ENCODE measurements around the gene PSMA2. TPM values are rescaled to one million over a fixed set of nuclear protein-coding genes. Genes with fewer than 3 reads are reported as not detected.
A peak's percentile ranks its signal among the peaks of the same experiment; 100 is the strongest.

Gene PSMA2
- total RNA-seq, 2 donors from 2014 or later, result 42.1 to 49.8 TPM

- Mint-ChIP-seq H3K27me3 (peaks cover 9% of the 10 kb centered on the region), H3K36me3 (ENCODE audit: low read depth) (peaks cover 2% of the 10 kb centered on the region), H3K27ac (no peak overlapping the region)
Measured at GRCh38 chr7:42959549-42959948, 27.6 kb upstream of the PSMA2 start.

DNA sequence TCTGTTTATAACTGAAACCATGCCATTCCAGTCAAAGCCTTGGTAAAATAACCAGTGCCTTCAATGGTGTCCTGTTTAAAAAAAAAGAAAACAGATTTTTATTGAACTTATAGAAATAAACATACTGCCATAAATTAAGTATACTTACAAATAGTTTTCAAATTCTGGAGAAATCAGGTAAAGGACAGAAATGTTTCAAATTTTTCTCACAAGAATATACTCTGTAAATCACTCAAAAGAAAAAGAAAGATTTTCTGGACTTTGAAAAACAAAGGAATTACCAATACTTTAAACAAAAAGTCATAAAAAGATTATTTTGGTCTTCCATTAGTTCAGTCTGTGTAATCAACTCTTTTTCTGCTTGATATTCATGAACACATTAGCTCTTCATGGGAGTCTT lies 24.1 kb upstream of the PSMA2 start:
- ATAC-seq, result no peak
- H3K9me3 ChIP-seq (ENCODE audit: control insufficient read depth, low read length, poor library complexity, severe bottlenecking), result no peaks in the 10 kb centered on the region
- Mint-ChIP-seq H3K4me3 (no peak overlapping the region), H3K36me3 (ENCODE audit: low read depth) (peaks cover 2% of the 10 kb centered on the region), H3K27ac (no peak overlapping the region), H3K4me1 (no peaks in the 10 kb centered on the region), H3K27me3 (peaks cover 9% of the 10 kb centered on the region)
- DNase-seq, result no peak

More at GRCh38 chr7:42959549-42959948, 27.6 kb upstream of the PSMA2 start:
- no peak for DNase-seq
- H3K4me1 Mint-ChIP-seq, result no peaks in the 10 kb centered on the region
- no peak overlapping the region for H3K4me3 Mint-ChIP-seq
- H3K9me3 ChIP-seq (ENCODE audit: control insufficient read depth, low read length, poor library complexity, severe bottlenecking), result no peaks in the 10 kb centered on the region
- no peak for ATAC-seq

DNA sequence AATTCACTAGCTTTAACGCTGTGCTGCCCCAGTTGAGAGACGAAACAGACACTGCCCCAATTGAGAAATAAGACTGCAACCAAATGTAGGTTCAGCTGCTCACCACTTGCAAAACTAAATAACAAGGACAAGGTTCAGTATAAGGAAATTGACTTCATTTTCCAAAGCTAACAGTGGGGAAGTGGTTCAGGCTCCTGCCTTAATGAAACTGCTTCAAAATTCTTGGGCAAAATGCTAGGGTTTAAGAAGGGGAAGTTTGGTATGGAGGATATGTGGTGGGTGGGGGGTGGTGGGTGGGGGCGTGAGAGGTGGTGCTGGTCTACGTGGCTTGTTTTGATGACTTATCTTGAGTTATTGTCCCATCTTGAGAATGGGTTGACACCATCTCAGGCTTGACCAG lies 22.0 kb upstream of the PSMA2 start:
- no peaks in the 10 kb centered on the region for H3K9me3 ChIP-seq (ENCODE audit: control insufficient read depth, low read length, poor library complexity, severe bottlenecking)
- H3K36me3 Mint-ChIP-seq (ENCODE audit: low read depth), result no peaks in the 10 kb centered on the region
- ATAC-seq (no peak), DNase-seq (no peak)
- no peaks in the 10 kb centered on the region for H3K27me3 Mint-ChIP-seq
- H3K27ac Mint-ChIP-seq, result no peak overlapping the region
- no peak overlapping the region for H3K4me3 Mint-ChIP-seq
- no peaks in the 10 kb centered on the region for H3K4me1 Mint-ChIP-seq

DNA sequence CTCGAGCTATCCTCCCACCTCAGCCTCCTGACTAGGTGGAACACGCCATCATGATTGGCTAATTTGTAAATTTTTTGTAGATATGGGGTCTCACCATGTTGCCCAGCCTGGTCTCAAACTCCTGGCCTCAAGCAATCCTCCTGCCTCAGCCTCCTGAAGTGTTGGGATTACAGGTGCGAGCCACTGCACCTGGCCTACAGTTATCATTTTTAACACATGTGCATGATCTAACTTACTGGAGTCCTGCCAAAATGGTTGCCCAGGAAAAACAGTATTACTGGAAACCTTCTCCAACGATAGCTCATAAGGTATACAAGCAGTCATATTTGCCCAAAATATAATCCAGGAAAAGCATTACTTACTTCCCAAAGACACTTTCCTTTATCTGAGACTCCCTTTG lies 20.4 kb upstream of the PSMA2 start:
- Mint-ChIP-seq H3K4me3 (no peak overlapping the region), H3K4me1 (no peaks in the 10 kb centered on the region), H3K27me3 (no peaks in the 10 kb centered on the region), H3K36me3 (ENCODE audit: low read depth) (no peaks in the 10 kb centered on the region), H3K27ac (no peak overlapping the region)
- ATAC-seq (no peak), DNase-seq (no peak)
- no peaks in the 10 kb centered on the region for H3K9me3 ChIP-seq (ENCODE audit: control insufficient read depth, low read length, poor library complexity, severe bottlenecking)

GRCh38 chr7:42950417-42950816 lies 18.4 kb upstream of the PSMA2 start:
- Mint-ChIP-seq H3K27ac (no peak overlapping the region), H3K36me3 (ENCODE audit: low read depth) (no peaks in the 10 kb centered on the region), H3K27me3 (no peaks in the 10 kb centered on the region), H3K4me1 (peaks cover 4% of the 10 kb centered on the region), H3K4me3 (no peak overlapping the region)
- no peaks in the 10 kb centered on the region for H3K9me3 ChIP-seq (ENCODE audit: control insufficient read depth, low read length, poor library complexity, severe bottlenecking)
- DNase-seq (no peak), ATAC-seq (no peak)

GRCh38 chr7:42947521-42947920 lies 15.5 kb upstream of the PSMA2 start:
- ATAC-seq, result no peak

DNA sequence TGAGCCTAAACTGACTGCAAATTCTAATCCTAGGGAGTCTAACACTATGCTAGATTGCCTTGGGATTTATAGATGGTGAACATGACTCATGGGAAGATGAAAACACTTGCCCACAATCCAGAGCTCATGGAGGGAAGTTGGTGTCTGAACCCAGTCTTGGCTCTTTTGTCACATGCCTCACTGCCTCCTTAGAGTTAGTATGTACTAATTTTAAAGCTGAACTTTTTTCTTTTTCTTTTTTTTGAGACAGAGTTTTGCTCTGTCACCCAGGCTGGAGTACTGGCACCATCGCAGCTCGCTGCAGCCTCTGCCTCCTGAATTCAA lies 14.6 kb upstream of the PSMA2 start:
- no peaks in the 10 kb centered on the region for H3K9me3 ChIP-seq (ENCODE audit: control insufficient read depth, low read length, poor library complexity, severe bottlenecking)
- ATAC-seq (no peak), DNase-seq (no peak)
- no peak overlapping the region for H3K4me3 Mint-ChIP-seq
- H3K27ac Mint-ChIP-seq, result no peak overlapping the region
- peaks cover 8% of the 10 kb centered on the region for H3K4me1 Mint-ChIP-seq
- no peaks in the 10 kb centered on the region for H3K27me3 Mint-ChIP-seq
- H3K36me3 Mint-ChIP-seq (ENCODE audit: low read depth), result peaks cover 8% of the 10 kb centered on the region

More at GRCh38 chr7:42947521-42947920, 15.5 kb upstream of the PSMA2 start:
- H3K4me1 Mint-ChIP-seq, result peaks cover 8% of the 10 kb centered on the region
- no peaks in the 10 kb centered on the region for H3K27me3 Mint-ChIP-seq
- H3K36me3 Mint-ChIP-seq (ENCODE audit: low read depth), result peaks cover 6% of the 10 kb centered on the region
- no peak for DNase-seq
- H3K9me3 ChIP-seq (ENCODE audit: control insufficient read depth, low read length, poor library complexity, severe bottlenecking), result no peaks in the 10 kb centered on the region
- no peak overlapping the region for H3K4me3 Mint-ChIP-seq
- no peak overlapping the region for H3K27ac Mint-ChIP-seq

DNA sequence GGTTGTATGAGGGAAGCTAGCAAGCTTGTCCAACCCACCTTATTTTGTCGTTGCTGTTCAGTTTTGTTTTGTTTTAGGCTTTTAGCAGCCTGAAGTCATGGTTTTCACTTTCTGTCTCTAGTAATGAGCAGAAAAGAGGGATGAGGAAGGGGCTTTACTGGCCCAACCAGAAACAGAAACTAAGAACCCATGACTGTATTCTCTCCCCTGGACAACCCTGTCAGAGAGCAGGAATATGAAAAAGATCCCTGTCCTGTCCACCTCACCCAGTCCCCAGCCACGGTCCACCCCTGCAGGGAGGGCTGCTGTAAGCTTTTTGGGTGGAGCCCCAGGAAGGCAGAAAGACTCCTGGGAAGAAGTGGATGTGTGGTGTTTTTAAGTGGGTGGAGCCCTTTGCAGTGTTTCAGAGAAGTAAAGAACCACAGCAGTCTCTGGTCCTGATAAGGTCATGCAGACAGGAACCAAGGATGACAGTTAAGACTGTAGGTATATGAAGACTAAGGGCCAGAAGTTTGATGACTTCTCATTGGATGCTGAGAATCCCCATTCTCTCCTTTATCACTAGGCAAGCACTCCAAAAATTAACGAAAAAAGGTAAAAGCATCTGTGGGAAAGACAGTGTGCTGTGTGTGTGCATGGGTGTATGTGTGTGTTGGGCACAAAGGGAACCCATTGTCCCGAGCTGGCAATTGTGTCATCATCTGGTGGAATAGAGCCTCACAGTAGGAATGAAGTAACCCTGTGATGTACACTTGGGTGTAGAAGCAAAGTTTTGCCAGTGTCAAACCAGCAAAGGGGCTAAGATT lies 14.1 kb upstream of the PSMA2 start:
- ATAC-seq (no peak), DNase-seq (no peak)
- Mint-ChIP-seq H3K4me1 (peaks cover 8% of the 10 kb centered on the region), H3K4me3 (no peak overlapping the region), H3K36me3 (ENCODE audit: low read depth) (peaks cover 8% of the 10 kb centered on the region), H3K27ac (no peak overlapping the region), H3K27me3 (no peaks in the 10 kb centered on the region)
- H3K9me3 ChIP-seq (ENCODE audit: control insufficient read depth, low read length, poor library complexity, severe bottlenecking), result no peaks in the 10 kb centered on the region

DNA sequence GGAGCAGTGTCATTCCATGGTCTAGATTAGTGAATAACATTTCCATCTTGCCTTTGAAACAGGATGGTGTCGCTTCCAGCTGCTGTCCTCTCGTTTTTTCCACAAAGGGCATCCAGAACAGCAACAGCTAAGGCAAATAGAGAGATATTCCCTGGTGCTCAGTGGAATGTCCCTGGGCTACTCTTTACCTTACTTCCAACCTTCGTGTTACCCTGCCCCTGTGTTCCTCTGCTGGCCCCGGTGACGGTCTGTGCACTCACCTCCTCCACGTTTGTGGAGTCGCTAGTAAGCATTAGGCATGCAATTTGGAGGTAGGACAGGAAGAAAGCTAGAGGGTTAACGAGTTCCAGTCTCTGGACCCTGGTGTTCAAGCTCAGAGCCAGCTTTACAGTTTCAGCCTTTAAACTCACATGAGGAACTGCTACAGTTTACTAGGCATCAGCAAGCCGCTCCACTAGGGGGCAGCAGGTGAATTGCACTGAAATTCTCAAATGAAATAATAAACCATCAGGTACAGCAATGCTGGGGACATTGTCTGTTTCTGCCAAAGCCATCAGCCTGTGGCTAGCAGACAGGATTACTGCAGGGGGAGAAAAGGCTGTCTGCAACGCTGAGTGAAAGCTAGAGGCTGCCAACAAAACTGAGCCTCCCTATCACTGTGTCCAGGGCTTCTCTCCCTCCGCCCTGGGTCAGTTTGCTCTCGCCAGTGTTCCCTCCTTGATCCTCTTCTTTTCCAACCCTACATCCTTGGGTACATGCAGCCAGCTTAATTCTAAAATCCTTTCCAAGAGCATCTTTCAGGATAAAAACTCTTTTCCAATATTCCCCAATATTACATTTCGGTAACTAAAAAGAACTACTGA lies 9.2 kb upstream of the PSMA2 start:
- peak overlapping the region; percentile 54 for H3K27ac Mint-ChIP-seq
- no peak overlapping the region for H3K4me3 Mint-ChIP-seq
- H3K27me3 Mint-ChIP-seq, result no peaks in the 10 kb centered on the region
- H3K9me3 ChIP-seq (ENCODE audit: control insufficient read depth, low read length, poor library complexity, severe bottlenecking), result no peaks in the 10 kb centered on the region
- peak; percentile 32 to 64 (median 41) for DNase-seq
- H3K4me1 Mint-ChIP-seq, result peaks cover 17% of the 10 kb centered on the region
- H3K36me3 Mint-ChIP-seq (ENCODE audit: low read depth), result peaks cover 12% of the 10 kb centered on the region
- peak; percentile 79 for ATAC-seq

- Mint-ChIP-seq H3K4me3 (no peak overlapping the region), H3K4me1 (peaks cover 15% of the 10 kb centered on the region), H3K27me3 (no peaks in the 10 kb centered on the region), H3K36me3 (ENCODE audit: low read depth) (peaks cover 14% of the 10 kb centered on the region), H3K27ac (peak overlapping the region; percentile 37)
- DNase-seq (no peak), ATAC-seq (peak; percentile 47)
- H3K9me3 ChIP-seq (ENCODE audit: control insufficient read depth, low read length, poor library complexity, severe bottlenecking), result no peaks in the 10 kb centered on the region
Measured at GRCh38 chr7:42939457-42940240, 7.7 kb upstream of the PSMA2 start.

GRCh38 chr7:42935861-42936260 lies 3.9 kb upstream of the PSMA2 start:
- Mint-ChIP-seq H3K36me3 (ENCODE audit: low read depth) (peaks cover 11% of the 10 kb centered on the region), H3K4me3 (no peak overlapping the region), H3K4me1 (peaks cover 30% of the 10 kb centered on the region), H3K27ac (peak overlapping the region; percentile 34), H3K27me3 (no peaks in the 10 kb centered on the region)
- DNase-seq, result no peak
- ATAC-seq, result no peak
- no peaks in the 10 kb centered on the region for H3K9me3 ChIP-seq (ENCODE audit: control insufficient read depth, low read length, poor library complexity, severe bottlenecking)

DNA sequence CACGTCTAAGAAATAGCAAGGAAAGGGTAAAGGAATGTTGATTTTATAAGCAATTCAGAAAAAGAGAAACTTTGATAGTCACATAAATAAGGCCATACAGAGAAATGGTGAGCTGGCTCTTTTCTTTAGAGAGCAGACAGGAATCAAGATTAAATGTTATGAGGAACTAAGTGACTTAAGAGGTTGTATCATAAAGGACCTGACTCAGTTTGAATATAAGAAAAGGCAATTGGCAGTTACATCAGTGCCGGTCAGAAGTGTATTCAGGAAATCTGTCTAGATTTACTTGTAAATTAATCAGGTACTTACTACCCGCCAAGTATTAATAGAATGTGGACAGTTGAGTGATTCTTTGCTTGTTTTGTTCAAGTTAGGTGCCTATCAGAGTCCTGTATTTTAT lies 2.3 kb upstream of the PSMA2 start:
- no peak for ATAC-seq
- no peaks in the 10 kb centered on the region for H3K27me3 Mint-ChIP-seq
- DNase-seq, result no peak
- no peaks in the 10 kb centered on the region for H3K9me3 ChIP-seq (ENCODE audit: control insufficient read depth, low read length, poor library complexity, severe bottlenecking)
- peak overlapping the region; percentile 5 for H3K4me3 Mint-ChIP-seq
- peaks cover 11% of the 10 kb centered on the region for H3K36me3 Mint-ChIP-seq (ENCODE audit: low read depth)
- H3K27ac Mint-ChIP-seq, result peak overlapping the region; percentile 78
- H3K4me1 Mint-ChIP-seq, result peaks cover 32% of the 10 kb centered on the region

All from T-helper 17 cell (primary cell).